ENCODE measurements around the gene SOSTDC1. TPM values are rescaled to one million over a fixed set of nuclear protein-coding genes. Genes with fewer than 3 reads are reported as not detected.
"Not testable (repeated sequence)": the region's sequence is repeated elsewhere in the genome, so short reads cannot be mapped to it uniquely, and the experiment has no call there.

The SOSTDC1 gene
- total RNA-seq, 1 donor = not detected

DNA sequence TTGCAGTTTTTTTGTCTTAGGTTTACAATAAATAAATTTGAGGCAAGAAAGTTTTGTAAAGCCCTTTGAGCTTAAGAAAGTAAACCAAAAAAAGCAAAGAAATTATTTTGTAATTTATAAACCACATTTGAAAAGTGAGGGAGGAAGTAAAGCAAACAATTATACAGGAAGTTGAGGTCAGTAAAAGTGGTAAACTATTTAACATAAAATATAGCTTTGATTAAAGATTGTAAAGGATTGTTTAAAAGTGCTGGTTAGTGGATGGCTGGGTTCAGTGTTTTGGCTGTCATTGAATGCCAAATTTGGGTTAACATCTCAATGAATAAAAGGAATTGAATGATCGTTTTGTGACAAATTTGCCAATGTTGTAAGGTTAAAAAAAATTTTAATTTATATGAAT, 9.9 kb downstream of the SOSTDC1 start:
- Histone ChIP-seq H4K20me1 (ENCODE audit: insufficient read depth, low read length) (no peaks in the 10 kb centered on the region), H2AFZ (ENCODE audit: low read length) (no peak overlapping the region), H3K36me3 (ENCODE audit: insufficient read depth, low read length) (no peaks in the 10 kb centered on the region), H3K9me3 (ENCODE audit: low read depth, low read length) (no peaks in the 10 kb centered on the region), H3K27me3 (ENCODE audit: insufficient read depth, low read length) (no peaks in the 10 kb centered on the region), H3K79me2 (ENCODE audit: insufficient read depth, low read length) (no peaks in the 10 kb centered on the region), H3K4me1 (ENCODE audit: insufficient read depth, low read length) (no peaks in the 10 kb centered on the region), H3K27ac (ENCODE audit: low read depth, low read length) (no peak overlapping the region), H3K4me3 (ENCODE audit: insufficient read depth, low read length) (no peak overlapping the region), H3K4me2 (ENCODE audit: insufficient read depth, low read length) (no peak overlapping the region)
- TF ChIP-seq, protein P1, sequence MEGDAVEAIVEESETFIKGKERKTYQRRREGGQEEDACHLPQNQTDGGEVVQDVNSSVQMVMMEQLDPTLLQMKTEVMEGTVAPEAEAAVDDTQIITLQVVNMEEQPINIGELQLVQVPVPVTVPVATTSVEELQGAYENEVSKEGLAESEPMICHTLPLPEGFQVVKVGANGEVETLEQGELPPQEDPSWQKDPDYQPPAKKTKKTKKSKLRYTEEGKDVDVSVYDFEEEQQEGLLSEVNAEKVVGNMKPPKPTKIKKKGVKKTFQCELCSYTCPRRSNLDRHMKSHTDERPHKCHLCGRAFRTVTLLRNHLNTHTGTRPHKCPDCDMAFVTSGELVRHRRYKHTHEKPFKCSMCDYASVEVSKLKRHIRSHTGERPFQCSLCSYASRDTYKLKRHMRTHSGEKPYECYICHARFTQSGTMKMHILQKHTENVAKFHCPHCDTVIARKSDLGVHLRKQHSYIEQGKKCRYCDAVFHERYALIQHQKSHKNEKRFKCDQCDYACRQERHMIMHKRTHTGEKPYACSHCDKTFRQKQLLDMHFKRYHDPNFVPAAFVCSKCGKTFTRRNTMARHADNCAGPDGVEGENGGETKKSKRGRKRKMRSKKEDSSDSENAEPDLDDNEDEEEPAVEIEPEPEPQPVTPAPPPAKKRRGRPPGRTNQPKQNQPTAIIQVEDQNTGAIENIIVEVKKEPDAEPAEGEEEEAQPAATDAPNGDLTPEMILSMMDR (IDR thresholded peaks at IDR 0.05; ENCODE audit: extremely low read depth, low read depth, low read length) = no peak
- no peak for DNase-seq (ENCODE audit: insufficient read length, low spot score, missing footprints)

DNA sequence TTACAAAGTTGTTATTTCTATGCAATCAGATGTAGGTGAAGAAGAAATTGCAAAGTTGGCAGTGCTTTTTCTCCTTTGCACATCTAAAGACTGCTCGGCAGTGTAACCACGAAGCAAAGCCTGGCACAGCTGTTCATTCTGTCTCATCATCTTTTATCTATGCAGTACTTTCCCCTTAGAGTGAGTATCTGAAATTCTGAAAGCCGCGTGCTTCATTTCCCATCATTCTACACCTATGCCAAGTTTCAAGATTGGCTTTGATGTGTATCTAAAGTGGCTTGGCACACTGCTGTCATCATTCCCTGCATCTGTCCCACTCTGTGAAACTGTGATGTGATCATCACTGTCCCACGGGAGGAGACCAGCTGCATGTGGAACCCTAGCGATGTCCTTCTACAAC, 15.2 kb downstream of the SOSTDC1 start:
- Histone ChIP-seq H3K4me3 (ENCODE audit: insufficient read depth, low read length) (no peak overlapping the region), H2AFZ (ENCODE audit: low read length) (no peak overlapping the region), H3K36me3 (ENCODE audit: insufficient read depth, low read length) (no peaks in the 10 kb centered on the region), H3K79me2 (ENCODE audit: insufficient read depth, low read length) (no peaks in the 10 kb centered on the region), H3K4me1 (ENCODE audit: insufficient read depth, low read length) (no peaks in the 10 kb centered on the region), H3K27ac (ENCODE audit: low read depth, low read length) (no peak overlapping the region), H4K20me1 (ENCODE audit: insufficient read depth, low read length) (no peaks in the 10 kb centered on the region), H3K9me3 (ENCODE audit: low read depth, low read length) (no peaks in the 10 kb centered on the region), H3K4me2 (ENCODE audit: insufficient read depth, low read length) (no peak overlapping the region), H3K27me3 (ENCODE audit: insufficient read depth, low read length) (no peaks in the 10 kb centered on the region)
- TF ChIP-seq, protein P1 (IDR thresholded peaks at IDR 0.05; ENCODE audit: extremely low read depth, low read depth, low read length) = no peak
- no peak for DNase-seq (ENCODE audit: insufficient read length, low spot score, missing footprints)

DNA sequence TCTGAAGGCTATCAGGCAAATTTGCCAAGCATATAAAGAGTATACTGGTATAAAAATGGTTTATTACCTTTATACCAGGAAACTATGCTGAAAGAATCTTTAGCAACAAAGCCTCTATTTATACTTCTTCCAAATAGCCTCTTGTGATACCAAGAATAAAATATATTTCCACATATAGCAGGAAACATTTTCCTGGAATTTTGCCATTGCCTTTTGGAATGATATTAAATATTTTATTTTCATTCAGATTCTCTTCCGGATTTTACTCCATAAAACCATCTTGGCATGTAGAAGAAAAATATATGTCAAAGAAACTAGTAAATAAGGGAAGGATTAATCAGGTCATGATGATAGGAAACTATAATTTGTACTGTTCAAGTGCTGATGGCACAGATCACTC, 17.7 kb downstream of the SOSTDC1 start:
- H3K27me3 ChIP-seq (ENCODE audit: insufficient read depth, low read length) = no peaks in the 10 kb centered on the region
- no peak overlapping the region for H3K27ac ChIP-seq (ENCODE audit: low read depth, low read length)
- H2AFZ ChIP-seq (ENCODE audit: low read length) = no peak overlapping the region
- no peaks in the 10 kb centered on the region for H3K9me3 ChIP-seq (ENCODE audit: low read depth, low read length)
- no peaks in the 10 kb centered on the region for H3K79me2 ChIP-seq (ENCODE audit: insufficient read depth, low read length)
- no peak overlapping the region for H3K4me3 ChIP-seq (ENCODE audit: insufficient read depth, low read length)
- H3K36me3 ChIP-seq (ENCODE audit: insufficient read depth, low read length) = no peaks in the 10 kb centered on the region
- no peaks in the 10 kb centered on the region for H3K4me1 ChIP-seq (ENCODE audit: insufficient read depth, low read length)
- TF ChIP-seq, protein P1 (IDR thresholded peaks at IDR 0.05; ENCODE audit: extremely low read depth, low read depth, low read length) = no peak
- H4K20me1 ChIP-seq (ENCODE audit: insufficient read depth, low read length) = no peaks in the 10 kb centered on the region
- no peak overlapping the region for H3K4me2 ChIP-seq (ENCODE audit: insufficient read depth, low read length)
- no peak for DNase-seq (ENCODE audit: insufficient read length, low spot score, missing footprints)

DNA sequence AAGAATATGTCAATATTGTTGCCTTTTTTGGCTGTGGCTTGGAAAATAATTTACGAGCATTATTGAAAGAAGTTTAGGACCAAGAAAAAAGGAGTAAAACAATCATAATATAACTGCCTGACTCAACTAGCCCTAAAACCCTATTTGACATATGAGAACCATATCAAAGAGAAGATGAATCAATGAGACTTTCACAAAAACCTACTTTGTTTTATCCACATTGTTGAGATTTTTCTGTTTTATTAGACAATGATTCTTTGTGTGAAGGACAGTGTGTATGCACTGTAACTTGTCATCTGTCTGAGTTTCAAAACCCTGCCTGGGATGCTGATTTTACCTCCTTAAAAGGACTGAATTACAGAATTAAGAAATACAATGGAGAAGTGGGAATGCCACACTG, 19.0 kb downstream of the SOSTDC1 start:
- no peak overlapping the region for H3K27ac ChIP-seq (ENCODE audit: low read depth, low read length)
- no peak overlapping the region for H2AFZ ChIP-seq (ENCODE audit: low read length)
- no peaks in the 10 kb centered on the region for H3K79me2 ChIP-seq (ENCODE audit: insufficient read depth, low read length)
- TF ChIP-seq, protein P1 (IDR thresholded peaks at IDR 0.05; ENCODE audit: extremely low read depth, low read depth, low read length) = no peak
- no peaks in the 10 kb centered on the region for H3K4me1 ChIP-seq (ENCODE audit: insufficient read depth, low read length)
- no peaks in the 10 kb centered on the region for H4K20me1 ChIP-seq (ENCODE audit: insufficient read depth, low read length)
- H3K4me2 ChIP-seq (ENCODE audit: insufficient read depth, low read length) = no peak overlapping the region
- no peaks in the 10 kb centered on the region for H3K36me3 ChIP-seq (ENCODE audit: insufficient read depth, low read length)
- DNase-seq (ENCODE audit: insufficient read length, low spot score, missing footprints) = peak; percentile 11
- no peak overlapping the region for H3K4me3 ChIP-seq (ENCODE audit: insufficient read depth, low read length)
- H3K27me3 ChIP-seq (ENCODE audit: insufficient read depth, low read length) = no peaks in the 10 kb centered on the region
- H3K9me3 ChIP-seq (ENCODE audit: low read depth, low read length) = no peaks in the 10 kb centered on the region

DNA sequence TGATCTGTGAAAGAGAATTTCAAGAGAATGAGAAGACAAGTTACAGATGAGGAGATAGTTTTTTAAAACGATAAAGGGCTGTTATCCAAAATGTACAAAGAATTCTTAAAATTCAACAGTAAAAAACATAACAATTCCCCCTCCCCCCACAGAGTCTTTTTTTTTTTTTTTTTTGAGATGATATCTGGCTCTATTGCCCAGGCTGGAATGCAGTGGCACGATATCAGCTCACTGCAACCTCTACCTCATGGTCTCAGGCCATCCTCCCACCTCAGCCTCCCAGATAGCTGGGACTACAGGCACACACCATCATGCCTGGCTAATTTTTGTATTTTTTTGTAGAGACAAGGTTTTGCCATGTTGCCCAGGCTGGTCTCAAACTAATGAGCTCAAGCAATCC, 21.7 kb downstream of the SOSTDC1 start:
- H2AFZ ChIP-seq (ENCODE audit: low read length); H3K27me3 ChIP-seq (ENCODE audit: insufficient read depth, low read length); H3K79me2 ChIP-seq (ENCODE audit: insufficient read depth, low read length); H3K4me1 ChIP-seq (ENCODE audit: insufficient read depth, low read length); H3K4me3 ChIP-seq (ENCODE audit: insufficient read depth, low read length); H4K20me1 ChIP-seq (ENCODE audit: insufficient read depth, low read length); H3K36me3 ChIP-seq (ENCODE audit: insufficient read depth, low read length); H3K27ac ChIP-seq (ENCODE audit: low read depth, low read length); DNase-seq (ENCODE audit: insufficient read length, low spot score, missing footprints); H3K9me3 ChIP-seq (ENCODE audit: low read depth, low read length); H3K4me2 ChIP-seq (ENCODE audit: insufficient read depth, low read length): not testable (repeated sequence)
